ENCODE results near the gene AGAP2.

AGAP2 gene

DNA sequence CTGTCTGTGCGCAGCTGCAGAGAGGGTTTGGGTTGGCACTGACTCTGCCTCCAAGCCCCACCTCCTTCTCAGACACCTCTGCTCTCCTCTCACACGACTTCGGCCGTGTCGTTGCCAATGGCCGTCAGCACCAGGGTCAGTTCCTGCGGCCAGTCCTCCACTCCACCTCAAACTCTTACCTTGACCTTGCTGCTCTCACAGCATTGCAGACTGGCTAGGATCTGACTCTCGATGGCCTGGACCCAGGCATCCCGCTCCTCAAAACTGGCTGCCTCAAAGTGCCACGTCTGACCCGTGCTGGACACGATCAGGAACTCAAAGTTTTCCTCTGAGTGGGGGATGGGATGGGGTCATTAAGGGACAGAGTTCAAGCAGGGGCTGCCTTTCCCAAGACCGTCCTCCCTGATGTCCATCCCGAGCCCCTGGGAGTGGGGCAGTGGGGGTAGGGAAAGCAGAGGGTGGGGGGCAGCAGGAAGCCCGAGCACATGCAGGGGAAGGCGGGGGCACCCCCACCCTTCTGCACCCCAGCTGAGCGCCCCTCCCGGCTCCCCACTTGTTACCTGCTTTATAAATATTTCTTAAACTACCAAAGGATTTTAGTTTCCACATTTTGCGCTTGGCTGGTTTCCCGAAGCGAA lies 10.7 kb downstream of the AGAP2 start:
- H3K4me3 ChIP-seq: no peak overlapping the region
- peaks cover 0 to 21% (median 13%) of the 10 kb centered on the region in 11 experiments; a peak in 15 of 22 replicates for H3K9me3 ChIP-seq (replicated peaks in 1 of 11)
- H3K27ac ChIP-seq: no peak overlapping the region
- peaks cover 0 to 61% (median 4%) of the 10 kb centered on the region in 11 experiments; a peak in 6 of 22 replicates for H4K20me1 ChIP-seq
- no peak for TF ChIP-seq Cebpa-rat (IDR thresholded peaks at IDR 0.05)
- no peaks in the 10 kb centered on the region for H3K27me3 ChIP-seq
- H3K36me3 ChIP-seq: peaks cover 57 to 90% (median 67%) of the 10 kb centered on the region in 11 experiments
- H3K4me2 ChIP-seq: no peak overlapping the region
- no peak overlapping the region for H3K9ac ChIP-seq
- H3K4me1 ChIP-seq: peaks cover 0 to 7% (median 5%) of the 10 kb centered on the region in 10 experiments; a peak in 10 of 20 replicates

DNA sequence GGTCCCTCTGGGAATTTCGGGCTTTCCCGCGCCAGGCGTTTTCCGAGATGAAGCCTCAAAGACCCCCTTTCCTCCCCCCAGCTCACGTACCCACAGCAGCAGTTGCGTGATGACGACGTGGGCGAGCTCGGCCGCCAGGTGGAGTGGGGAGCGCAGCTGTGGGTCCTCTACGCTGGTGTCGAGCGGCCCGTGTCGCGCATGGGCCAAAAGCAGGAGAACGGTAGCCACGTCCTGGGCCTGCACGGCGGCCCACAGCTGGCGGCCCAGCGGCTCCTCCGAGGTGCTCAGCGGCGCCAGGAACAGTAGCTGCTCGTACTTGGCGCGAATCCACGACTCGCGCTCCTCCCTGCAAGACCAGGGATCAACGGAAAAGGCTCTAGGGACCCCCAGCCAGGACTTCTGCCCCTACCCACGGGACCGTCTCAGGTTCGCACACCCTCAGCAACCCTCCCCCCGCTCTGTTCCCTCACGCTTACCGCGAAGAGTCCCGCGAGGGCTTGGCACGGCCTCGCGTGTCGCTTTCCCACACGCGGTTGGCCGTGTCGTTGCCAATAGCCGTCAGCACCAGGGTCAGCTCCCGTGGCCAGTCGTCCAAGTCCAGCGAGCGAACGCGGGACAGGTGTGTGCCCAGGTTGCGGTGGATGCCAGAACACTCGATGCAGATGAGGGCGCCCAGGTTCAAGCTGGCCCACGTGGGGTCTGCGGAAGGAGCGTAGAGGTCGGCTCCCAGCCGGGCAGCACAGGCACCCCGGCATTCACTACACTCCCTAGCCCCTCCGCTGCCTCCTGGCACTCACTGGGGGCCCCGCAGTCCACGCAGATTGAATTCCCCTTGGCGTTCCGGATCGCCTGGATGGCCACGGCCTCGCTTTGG lies 11.4 kb downstream of the AGAP2 start:
- Histone ChIP-seq H4K20me1 (peaks cover 0 to 60% (median 4%) of the 10 kb centered on the region in 11 experiments; a peak in 6 of 22 replicates), H3K36me3 (peaks cover 51 to 90% (median 61%) of the 10 kb centered on the region in 11 experiments), H3K9me3 (replicated peaks in 1 of 11) (peaks cover 0 to 21% (median 13%) of the 10 kb centered on the region in 11 experiments; a peak in 15 of 22 replicates), H3K27ac (no peak overlapping the region), H3K4me3 (no peak overlapping the region), H3K4me1 (peaks cover 0 to 7% (median 5%) of the 10 kb centered on the region in 10 experiments; a peak in 10 of 20 replicates), H3K27me3 (no peaks in the 10 kb centered on the region), H3K4me2 (no peak overlapping the region), H3K9ac (no peak overlapping the region)
- no peak for TF ChIP-seq Cebpa-rat (IDR thresholded peaks at IDR 0.05)

DNA sequence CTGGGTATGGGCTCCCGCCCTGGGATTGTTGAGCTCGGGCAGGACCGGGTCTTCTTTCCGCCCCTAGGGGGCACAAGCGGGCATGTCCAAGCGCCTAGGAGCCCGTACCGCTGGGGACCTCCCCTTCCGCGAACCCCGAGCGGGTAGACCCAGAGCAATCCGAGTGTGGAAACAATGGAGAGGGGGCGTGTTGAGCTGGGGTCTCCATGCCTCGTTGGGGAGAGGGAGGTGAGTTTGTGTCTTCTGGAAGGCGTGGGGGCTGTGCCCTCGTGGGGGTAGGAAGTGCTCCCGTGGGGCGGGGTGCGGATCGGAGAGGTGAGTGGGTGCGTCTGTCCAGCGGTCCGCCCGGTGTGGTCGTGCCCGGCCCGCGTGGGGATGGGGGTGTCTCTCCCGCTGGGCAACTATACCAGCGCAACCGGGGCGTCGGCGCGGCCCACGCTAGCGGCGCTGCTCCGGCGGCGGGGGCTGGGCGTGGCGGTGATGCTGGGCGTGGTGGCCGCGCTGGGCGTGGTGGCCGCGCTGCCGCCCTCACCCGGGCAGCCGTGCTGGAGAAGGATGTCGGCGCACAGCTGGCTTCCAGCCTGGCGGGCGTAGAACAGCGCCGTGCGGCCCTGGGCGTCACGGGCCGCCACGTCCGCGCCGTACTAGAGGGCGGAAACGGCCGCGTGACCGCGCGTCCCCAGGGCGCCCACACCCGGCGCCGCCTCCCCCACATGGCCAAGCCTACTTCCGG lies 12.2 kb downstream of the AGAP2 start:
- H3K27me3 ChIP-seq: no peaks in the 10 kb centered on the region
- no peak overlapping the region for H3K4me3 ChIP-seq
- no peak overlapping the region for H3K9ac ChIP-seq
- peaks cover 0 to 62% (median 4%) of the 10 kb centered on the region in 11 experiments; a peak in 6 of 22 replicates for H4K20me1 ChIP-seq
- H3K4me2 ChIP-seq: no peak overlapping the region
- TF ChIP-seq Cebpa-rat (IDR thresholded peaks at IDR 0.05): no peak
- peaks cover 51 to 90% (median 61%) of the 10 kb centered on the region in 11 experiments for H3K36me3 ChIP-seq
- no peak overlapping the region for H3K27ac ChIP-seq
- H3K9me3 ChIP-seq (replicated peaks in 1 of 11): peaks cover 0 to 21% (median 13%) of the 10 kb centered on the region in 11 experiments; a peak in 15 of 22 replicates
- H3K4me1 ChIP-seq: peaks cover 0 to 7% (median 5%) of the 10 kb centered on the region in 10 experiments; a peak in 10 of 20 replicates

DNA sequence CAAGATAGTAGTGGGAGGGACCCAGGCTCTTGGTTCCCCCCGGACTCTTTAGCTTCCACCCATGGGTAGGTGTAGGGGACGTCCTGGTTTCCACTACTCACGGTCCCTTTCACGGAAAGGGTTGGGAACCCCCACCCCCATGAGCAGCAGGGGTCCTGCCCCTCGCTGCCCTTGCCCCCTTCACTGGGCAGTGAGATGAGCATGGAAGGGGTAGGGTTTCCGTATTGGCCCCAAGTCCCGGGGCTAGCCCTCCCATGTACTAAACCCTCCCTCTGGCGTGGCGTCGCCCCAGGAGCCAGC lies 12.7 kb downstream of the AGAP2 start:
- peaks cover 0 to 62% (median 5%) of the 10 kb centered on the region in 11 experiments; a peak in 8 of 22 replicates for H4K20me1 ChIP-seq
- TF ChIP-seq Cebpa-rat (IDR thresholded peaks at IDR 0.05): no peak
- no peak overlapping the region for H3K9ac ChIP-seq
- no peaks in the 10 kb centered on the region for H3K27me3 ChIP-seq
- H3K36me3 ChIP-seq: peaks cover 51 to 90% (median 61%) of the 10 kb centered on the region in 11 experiments
- H3K9me3 ChIP-seq (replicated peaks in 1 of 11): peaks cover 0 to 21% (median 13%) of the 10 kb centered on the region in 11 experiments; a peak in 15 of 22 replicates
- H3K4me3 ChIP-seq: no peak overlapping the region
- H3K4me1 ChIP-seq: peaks cover 0 to 7% (median 5%) of the 10 kb centered on the region in 10 experiments; a peak in 10 of 20 replicates
- no peak overlapping the region for H3K27ac ChIP-seq
- no peak overlapping the region for H3K4me2 ChIP-seq

DNA sequence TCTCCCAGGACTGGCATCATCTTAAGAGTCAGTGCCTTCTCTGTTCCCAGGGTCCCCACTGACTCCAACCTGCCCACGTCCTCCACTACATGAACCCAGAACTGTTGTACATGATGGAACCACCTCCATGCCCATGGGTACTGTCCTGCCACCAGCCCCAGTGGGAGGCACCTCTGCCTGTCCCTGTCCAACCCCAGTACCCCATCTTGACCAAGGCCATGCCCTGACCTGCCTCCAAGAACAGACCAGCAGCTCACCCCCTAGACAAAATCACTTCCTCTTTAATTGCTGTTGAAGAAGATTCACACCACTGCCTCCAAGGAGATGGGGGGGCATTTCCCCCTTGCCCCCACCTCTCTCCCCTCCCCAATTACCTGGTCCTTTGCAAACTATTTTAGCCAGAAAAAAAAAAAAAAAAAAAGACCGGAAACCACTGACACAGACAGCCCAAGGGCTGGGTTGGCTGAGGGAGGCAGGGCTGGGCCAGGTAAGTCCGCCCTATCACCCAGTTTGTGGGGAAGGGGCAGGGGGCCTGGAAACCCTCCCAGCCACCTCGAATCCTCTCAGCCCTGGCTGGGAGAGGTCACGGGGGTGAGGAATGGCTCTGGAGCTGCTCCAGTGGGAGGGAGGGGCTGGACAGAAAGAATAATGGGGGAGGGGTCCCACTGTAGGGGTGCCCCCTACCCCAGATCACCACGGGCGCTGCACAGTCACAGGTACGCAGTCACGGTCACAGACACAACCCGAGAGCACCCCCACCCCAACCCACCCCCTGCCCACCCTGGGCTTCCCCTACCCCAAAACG lies 13.4 kb downstream of the AGAP2 start:
- Histone ChIP-seq H3K4me1 (peaks cover 0 to 7% (median 5%) of the 10 kb centered on the region in 10 experiments; a peak in 10 of 20 replicates), H3K27me3 (no peaks in the 10 kb centered on the region), H3K4me2 (peak overlapping the region in 1 of 11 experiments; percentile 5; a peak in 1 of 22 replicates), H3K4me3 (no peak overlapping the region), H3K9ac (no peak overlapping the region), H3K36me3 (peaks cover 51 to 90% (median 61%) of the 10 kb centered on the region in 11 experiments), H3K9me3 (replicated peaks in 1 of 11) (peaks cover 0 to 21% (median 13%) of the 10 kb centered on the region in 11 experiments; a peak in 15 of 22 replicates), H4K20me1 (peaks cover 0 to 65% (median 5%) of the 10 kb centered on the region in 11 experiments; a peak in 9 of 22 replicates), H3K27ac (0 out of 22 replicates have a peak overlapping the region, but pooled peaks of 1 of the 11 experiments have one; percentile 4)
- TF ChIP-seq Cebpa-rat (IDR thresholded peaks at IDR 0.05): no peak

DNA sequence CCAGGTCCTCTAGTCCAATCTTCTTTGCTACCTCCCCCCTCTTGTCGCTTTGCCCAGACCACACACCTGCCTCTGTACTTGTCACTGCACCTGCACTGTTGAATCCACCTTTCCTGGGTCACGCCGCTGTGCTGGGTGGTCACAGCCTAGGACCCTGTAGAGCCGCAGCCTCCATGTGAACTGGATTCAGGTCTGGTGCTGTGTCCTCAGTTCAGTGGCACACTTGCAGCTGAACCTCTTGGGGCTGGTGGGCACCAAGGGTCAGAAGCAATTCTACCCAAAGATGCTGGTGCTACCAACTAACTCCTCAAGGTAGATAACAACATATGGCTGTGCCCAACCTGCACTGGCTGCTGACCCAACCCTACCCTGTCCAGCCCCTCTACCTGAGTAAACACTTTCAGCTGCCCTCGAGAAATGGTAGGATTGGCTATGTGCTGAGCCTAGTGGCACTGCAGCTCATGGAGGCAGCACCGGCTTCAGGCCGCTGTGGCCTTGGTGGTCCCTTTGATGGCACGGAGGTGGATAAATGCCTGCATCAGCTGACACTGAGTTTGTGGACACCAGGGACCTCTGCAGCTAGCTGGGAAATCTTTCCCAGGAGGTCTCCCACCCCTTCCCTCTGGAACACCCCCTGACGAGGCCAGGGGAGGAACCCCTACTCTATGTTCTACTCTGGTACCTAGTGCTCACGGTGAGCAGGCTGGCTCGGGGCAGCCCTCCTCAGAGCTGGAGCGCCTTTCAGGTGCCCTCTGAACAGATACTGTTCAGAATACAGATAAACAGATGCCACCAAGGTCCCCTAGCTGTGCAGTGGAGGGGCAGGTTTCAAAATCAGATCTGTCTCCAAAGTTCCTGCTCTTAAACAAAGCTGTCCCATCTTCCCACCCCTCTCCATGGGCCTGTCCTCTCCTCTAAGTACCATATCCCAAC lies 14.3 kb downstream of the AGAP2 start:
- Histone ChIP-seq H3K36me3 (peaks cover 52 to 90% (median 61%) of the 10 kb centered on the region in 11 experiments), H3K4me2 (no peak overlapping the region; a peak in 1 of 22 replicates), H3K27ac (0 out of 22 replicates have a peak overlapping the region, but pooled peaks of 1 of the 11 experiments have one; percentile 4), H3K9me3 (replicated peaks in 1 of 11) (peaks cover 0 to 21% (median 13%) of the 10 kb centered on the region in 11 experiments; a peak in 15 of 22 replicates), H3K27me3 (no peaks in the 10 kb centered on the region), H3K4me1 (peaks cover 0 to 7% (median 5%) of the 10 kb centered on the region in 10 experiments; a peak in 10 of 20 replicates), H3K4me3 (no peak overlapping the region), H4K20me1 (peaks cover 0 to 72% (median 5%) of the 10 kb centered on the region in 11 experiments; a peak in 9 of 22 replicates), H3K9ac (no peak overlapping the region)
- TF ChIP-seq Cebpa-rat (IDR thresholded peaks at IDR 0.05): no peak

DNA sequence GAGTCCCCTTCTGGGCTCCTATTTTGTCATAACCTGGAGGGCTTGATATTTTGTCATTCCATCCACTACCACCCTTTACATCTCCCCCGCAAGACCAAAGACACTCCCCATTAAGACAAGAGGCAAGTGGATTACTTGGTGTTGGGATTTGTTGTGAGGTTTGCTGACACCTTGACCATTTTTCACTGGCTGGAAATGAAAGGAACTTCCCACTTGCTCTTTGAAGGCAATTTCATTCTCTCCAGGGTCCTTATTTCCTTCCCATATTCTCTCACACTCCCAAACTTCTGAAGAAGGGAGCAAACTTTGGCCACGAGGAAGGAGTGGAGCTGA lies 14.9 kb downstream of the AGAP2 start:
- no peak for TF ChIP-seq Cebpa-rat (IDR thresholded peaks at IDR 0.05)
- Histone ChIP-seq H3K36me3 (peaks cover 59 to 92% (median 65%) of the 10 kb centered on the region in 11 experiments), H3K4me2 (no peak overlapping the region), H4K20me1 (peaks cover 0 to 72% (median 5%) of the 10 kb centered on the region in 11 experiments; a peak in 9 of 22 replicates), H3K27ac (no peak overlapping the region), H3K4me3 (no peak overlapping the region), H3K4me1 (peaks cover 0 to 7% (median 5%) of the 10 kb centered on the region in 10 experiments; a peak in 10 of 20 replicates), H3K9me3 (replicated peaks in 1 of 11) (peaks cover 0 to 21% (median 13%) of the 10 kb centered on the region in 11 experiments; a peak in 15 of 22 replicates), H3K9ac (no peak overlapping the region), H3K27me3 (no peaks in the 10 kb centered on the region)

Data from BLaER1 treated with 17β-estradiol and CSF1 and Interleukin-3, amounts not matched to agents 10 nM and 100 nM (cell line).